Amygdala (tissue), 56 donors: Measurements from ENCODE around the gene C1orf146.
"Not testable (repeated sequence)": the region's sequence is repeated elsewhere in the genome, so short reads cannot be mapped to it uniquely, and the experiment has no call there.

Experiments
- DNase-seq, 56 donors: peaks; one replicate each; lab custom pipeline; 2025; lab: John Stamatoyannopoulos, UW

Gene C1orf146

GRCh38 chr1:92217721-92218120 lies at the start of gene C1orf146:
TSS of gene C1orf146 (plus strand) at chr1:92217915. CDS start at chr1:92231421, 13,506 bp downstream.
- no peak for DNase-seq

- peak in 29 of 56 donors; percentile 1 to 66 (median 32) for DNase-seq
Observed at GRCh38 chr1:92168657-92169056, 49.1 kb upstream of the C1orf146 start.

GRCh38 chr1:92169214-92170005 lies 48.3 kb upstream of the C1orf146 start:
- DNase-seq, result no peak

GRCh38 chr1:92184632-92185031 lies 33.1 kb upstream of the C1orf146 start:
- no peak for DNase-seq

GRCh38 chr1:92186081-92186480 lies 31.6 kb upstream of the C1orf146 start:
- DNase-seq, result no peak

GRCh38 chr1:92188436-92189255 lies 29.1 kb upstream of the C1orf146 start:
- DNase-seq, result no peak

GRCh38 chr1:92191726-92192125 lies 26.0 kb upstream of the C1orf146 start:
- no peak for DNase-seq

GRCh38 chr1:92192246-92192645 lies 25.5 kb upstream of the C1orf146 start:
- no peak for DNase-seq

- no peak for DNase-seq
Observed at GRCh38 chr1:92194511-92194910, 23.2 kb upstream of the C1orf146 start.

GRCh38 chr1:92201973-92202372 lies 15.7 kb upstream of the C1orf146 start:
- DNase-seq, result no peak

GRCh38 chr1:92203105-92203504 lies 14.6 kb upstream of the C1orf146 start:
- no peak for DNase-seq

- no peak for DNase-seq
Observed at GRCh38 chr1:92210701-92211100, 7.0 kb upstream of the C1orf146 start.

GRCh38 chr1:92211166-92211565 lies 6.5 kb upstream of the C1orf146 start:
- no peak for DNase-seq

- DNase-seq, result no peak
Observed at GRCh38 chr1:92218559-92218958, 844 bp downstream of the C1orf146 start.

GRCh38 chr1:92219028-92219427 lies 1.3 kb downstream of the C1orf146 start:
- no peak for DNase-seq

GRCh38 chr1:92228401-92228800 lies 10.7 kb downstream of the C1orf146 start:
- DNase-seq, result no peak

GRCh38 chr1:92230736-92231135 lies 13.0 kb downstream of the C1orf146 start:
- DNase-seq, result no peak

GRCh38 chr1:92240034-92240433 lies 22.3 kb downstream of the C1orf146 start:
- DNase-seq, result no peak

- DNase-seq, result no peak
Observed at GRCh38 chr1:92244376-92244775, 26.7 kb downstream of the C1orf146 start.

GRCh38 chr1:92254714-92255113 lies 37.0 kb downstream of the C1orf146 start:
- not testable (repeated sequence) for DNase-seq

- no peak for DNase-seq
Observed at GRCh38 chr1:92259350-92259749, 41.6 kb downstream of the C1orf146 start.

- no peak for DNase-seq
Observed at GRCh38 chr1:92262516-92262915, 44.8 kb downstream of the C1orf146 start.
